HFFc6 (cell line): ENCODE results near the gene LATS1. TPM values are rescaled to one million over a fixed set of nuclear protein-coding genes. Genes with fewer than 3 reads are reported as not detected.
A peak's percentile ranks its signal among the peaks of the same experiment; 100 is the strongest.

Source experiments
- DNase-seq: peaks from one replicate; pipeline ENCODE4 v3.0.0-alpha.2; 2018
- H3K27ac Mint-ChIP-seq: 2 replicates; pipeline ENCODE4 v1.8.0; 2020; ENCODE audit warnings: mild to moderate bottlenecking, mixed read lengths
- H3K27me3 Mint-ChIP-seq: 2 replicates; pipeline ENCODE4 v1.8.0; 2021; ENCODE audit warnings: mild to moderate bottlenecking, moderate library complexity, mixed read lengths; ENCODE audit not compliant: insufficient read depth
- H3K36me3 Mint-ChIP-seq: 2 replicates; pipeline ENCODE4 v1.8.0; 2021; ENCODE audit warnings: low read depth, mixed read lengths
- H3K4me1 Mint-ChIP-seq: 2 replicates; pipeline ENCODE4 v1.8.0; 2020; ENCODE audit warnings: low read depth, mixed read lengths
- H3K4me3 Mint-ChIP-seq: 2 replicates; pipeline ENCODE4 v1.8.0; 2020; ENCODE audit warnings: mild to moderate bottlenecking, moderate library complexity, mixed read lengths
- H3K9me3 Mint-ChIP-seq: 2 replicates; pipeline ENCODE4 v1.8.0; 2020; ENCODE audit warnings: mild to moderate bottlenecking, mixed read lengths
- CTCF ChIP-seq: fragments of 200-600 bp; sonication (generic); IDR thresholded peaks from 2 replicates; pipeline ENCODE4 v1.5.0; 2021; ENCODE audit warnings: antibody characterized with exemption, mild to moderate bottlenecking
- total RNA-seq, 6 experiments: library from RNA; stranded (reverse); fragmentation: NEBNext Ultra II Directional; extraction: Animal tissue kit (Norgen Biotek cat#: 25700); gene quantifications; 2 replicates in 1 of 6; 3 replicates in 5 of 6; pipeline ENCODE4 v1.2.3, GENCODE V29; 2021

LATS1 gene
- total RNA-seq, 6 experiments from 2014 or later: 17.8 to 22.2 (median 20.1) TPM

- Mint-ChIP-seq H3K9me3 (no peaks in the 10 kb centered on the region), H3K27ac (no peak overlapping the region), H3K27me3 (no peaks in the 10 kb centered on the region; the same call in 1 of the 2 replicates), H3K4me3 (no peak overlapping the region), H3K36me3 (no peaks in the 10 kb centered on the region), H3K4me1 (peaks cover 6% of the 10 kb centered on the region)
- peak; percentile 83 for DNase-seq
- TF ChIP-seq CTCF: peak; percentile 84
Measured at GRCh38 chr6:149723771-149724417, 6.0 kb upstream of the LATS1 start.

- Mint-ChIP-seq H3K4me1 (peaks cover 10% of the 10 kb centered on the region), H3K9me3 (no peaks in the 10 kb centered on the region), H3K4me3 (no peak overlapping the region), H3K36me3 (no peaks in the 10 kb centered on the region), H3K27ac (no peak overlapping the region), H3K27me3 (no peaks in the 10 kb centered on the region; the same call in 1 of the 2 replicates)
- no peak for DNase-seq
- TF ChIP-seq CTCF: no peak
Measured at GRCh38 chr6:149723262-149723661, 5.4 kb upstream of the LATS1 start.

- H3K9me3 Mint-ChIP-seq: no peaks in the 10 kb centered on the region
- 0 out of 2 replicates have a peak, but pooled peaks have one; percentile 3 for TF ChIP-seq CTCF
- peaks cover 2% of the 10 kb centered on the region for H3K27me3 Mint-ChIP-seq
- peaks cover 24% of the 10 kb centered on the region for H3K4me1 Mint-ChIP-seq
- DNase-seq: no peak
- peaks cover 4% of the 10 kb centered on the region; the same call in 1 of the 2 replicates for H3K36me3 Mint-ChIP-seq
- H3K27ac Mint-ChIP-seq: no peak overlapping the region; the same call in 1 of the 2 replicates
- no peak overlapping the region for H3K4me3 Mint-ChIP-seq
Measured at GRCh38 chr6:149719531-149719930, 1.6 kb upstream of the LATS1 start.

- peaks cover 18% of the 10 kb centered on the region for H3K4me1 Mint-ChIP-seq
- no peak for DNase-seq
- H3K4me3 Mint-ChIP-seq: peak overlapping the region; percentile 95
- no peaks in the 10 kb centered on the region for H3K9me3 Mint-ChIP-seq
- peaks cover 4% of the 10 kb centered on the region; the same call in 1 of the 2 replicates for H3K36me3 Mint-ChIP-seq
- H3K27me3 Mint-ChIP-seq: peaks cover 2% of the 10 kb centered on the region; the same call in 1 of the 2 replicates
- TF ChIP-seq CTCF: no peak
- H3K27ac Mint-ChIP-seq: peak overlapping the region; percentile 98
Measured at GRCh38 chr6:149717255-149717587, 680 bp downstream of the LATS1 start.

- H3K27ac Mint-ChIP-seq: peak overlapping the region; percentile 59; the same call in 1 of the 2 replicates
Measured at GRCh38 chr6:149716181-149716963, 1.5 kb downstream of the LATS1 start.

More at GRCh38 chr6:149716181-149716963, 1.5 kb downstream of the LATS1 start:
- Mint-ChIP-seq H3K4me3 (peak overlapping the region; percentile 95), H3K4me1 (peaks cover 18% of the 10 kb centered on the region), H3K27me3 (peaks cover 2% of the 10 kb centered on the region), H3K36me3 (peaks cover 4% of the 10 kb centered on the region; the same call in 1 of the 2 replicates), H3K9me3 (no peaks in the 10 kb centered on the region)
- DNase-seq: peak; percentile 11
- no peak for TF ChIP-seq CTCF
